Activated naive CD8-positive, alpha-beta T cell treated with anti-CD3 and anti-CD28 coated beads for 36 hours (primary cell): ENCODE measurements around the gene ITGA6. TPM values are rescaled to one million over a fixed set of nuclear protein-coding genes. Genes with fewer than 3 reads are reported as not detected.

ENCODE experiments used
- total RNA-seq, 2 experiments: library from RNA; stranded (reverse); gene quantifications; one replicate each; pipeline ENCODE4 v1.2.3, GENCODE V29; 2021

Gene ITGA6
- total RNA-seq, 2 experiments from 2014 or later, result 9.6 to 10.2 TPM

Other genes starting within 250 kb of the ITGA6 start
- gene PDK1, start 128.5 kb downstream of the ITGA6 start, total RNA-seq, result 10 to 100 TPM; 42.2 to 46.6 TPM